ENCODE results near the gene SNX8. TPM values are rescaled to one million over a fixed set of nuclear protein-coding genes. Genes with fewer than 3 reads are reported as not detected.
"Not testable (repeated sequence)": the region's sequence is repeated elsewhere in the genome, so short reads cannot be mapped to it uniquely, and the experiment has no call there.

The SNX8 gene
- total RNA-seq (2014; rRNA removed; shearing (Covaris generic)) = 10.3 and 20.6 TPM in 2 replicates

GRCh38 chr7:2314209-2314955 is at the start of gene SNX8:
TSS of gene SNX8 (minus strand) at chr7:2314441. CDS start at chr7:2314421, 20 bp downstream.
- DNase-seq (ENCODE audit: low read depth) = peak; percentile 94

DNA sequence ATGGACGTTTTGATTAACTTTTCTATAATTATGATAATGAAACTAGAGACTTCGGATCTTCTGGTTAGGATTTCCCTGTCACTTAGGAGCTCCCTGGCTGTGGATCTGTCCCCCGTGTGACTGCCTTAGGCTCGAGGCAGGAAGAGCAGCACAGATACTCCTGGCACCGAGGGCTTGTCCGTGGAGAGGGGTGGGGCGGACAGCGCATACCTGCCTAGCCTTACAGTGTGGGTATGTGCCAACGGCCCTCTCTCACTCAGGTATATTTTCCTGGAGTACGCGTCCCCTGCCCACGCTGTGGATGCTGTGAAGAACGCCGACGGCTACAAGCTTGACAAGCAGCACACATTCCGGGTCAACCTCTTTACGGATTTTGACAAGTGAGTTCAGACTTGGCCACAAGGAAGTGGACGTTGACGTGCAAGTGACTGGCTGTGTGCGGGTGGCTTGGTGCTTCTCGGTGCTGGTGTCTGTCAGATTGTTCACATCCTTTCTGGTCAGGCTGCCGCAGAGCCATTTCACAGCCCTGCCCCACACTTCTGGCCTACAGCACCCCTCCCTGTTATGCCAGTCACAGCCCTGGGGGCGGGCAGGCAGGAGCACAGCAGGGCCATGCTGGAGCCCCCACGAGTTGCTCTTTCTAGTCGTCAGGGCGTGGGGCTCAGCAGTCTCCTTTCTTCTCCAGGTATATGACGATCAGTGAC is 48.3 kb upstream of the SNX8 start:
- DNase-seq (ENCODE audit: low read depth) = no peak

GRCh38 chr7:2360796-2361195 is 46.6 kb upstream of the SNX8 start:
- no peak for DNase-seq (ENCODE audit: low read depth)

- DNase-seq (ENCODE audit: low read depth) = no peak
Observed at GRCh38 chr7:2359610-2360009, 45.4 kb upstream of the SNX8 start.

- no peak for DNase-seq (ENCODE audit: low read depth)
Observed at GRCh38 chr7:2358968-2359527, 44.8 kb upstream of the SNX8 start.

DNA sequence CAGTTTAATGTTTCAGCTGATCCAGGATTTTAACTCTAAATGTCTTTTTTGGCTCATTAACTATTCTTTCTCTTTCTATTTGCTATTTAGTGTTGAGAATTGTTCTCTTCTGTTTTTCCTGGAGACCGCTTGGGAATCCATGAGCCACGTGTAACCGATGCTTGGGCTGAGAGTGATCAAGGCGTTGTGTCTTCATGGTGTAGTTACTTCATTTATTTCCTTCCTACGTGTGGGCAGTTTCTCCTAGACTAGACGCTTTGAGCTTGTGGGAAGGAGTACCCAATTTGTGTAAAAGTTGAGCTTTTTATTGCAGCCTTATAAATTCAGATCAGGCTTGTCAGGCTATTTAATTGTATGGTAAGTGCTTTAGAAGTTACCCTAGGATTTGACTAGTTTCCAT is 43.3 kb upstream of the SNX8 start:
- no peak for DNase-seq (ENCODE audit: low read depth)

GRCh38 chr7:2357165-2357564 is 42.9 kb upstream of the SNX8 start:
- DNase-seq (ENCODE audit: low read depth) = no peak

DNA sequence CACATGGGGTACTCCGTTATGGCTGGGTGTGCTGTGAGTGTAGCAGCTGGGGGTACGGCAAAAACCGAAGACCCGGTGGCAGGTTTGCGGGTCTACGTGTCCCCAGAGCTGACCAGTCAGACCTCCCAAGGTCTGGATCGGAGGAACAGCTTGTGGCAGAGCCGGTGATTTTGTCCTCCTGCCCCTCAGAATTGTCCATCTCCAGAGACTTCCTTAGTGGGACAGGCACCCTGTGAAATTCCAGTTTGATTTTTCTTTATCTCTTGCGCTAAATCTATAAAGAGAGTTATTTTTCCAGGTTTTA is 41.4 kb upstream of the SNX8 start:
- DNase-seq (ENCODE audit: low read depth) = no peak

- peak; percentile 34 for DNase-seq (ENCODE audit: low read depth)
Observed at GRCh38 chr7:2354939-2355704, 40.9 kb upstream of the SNX8 start.

DNA sequence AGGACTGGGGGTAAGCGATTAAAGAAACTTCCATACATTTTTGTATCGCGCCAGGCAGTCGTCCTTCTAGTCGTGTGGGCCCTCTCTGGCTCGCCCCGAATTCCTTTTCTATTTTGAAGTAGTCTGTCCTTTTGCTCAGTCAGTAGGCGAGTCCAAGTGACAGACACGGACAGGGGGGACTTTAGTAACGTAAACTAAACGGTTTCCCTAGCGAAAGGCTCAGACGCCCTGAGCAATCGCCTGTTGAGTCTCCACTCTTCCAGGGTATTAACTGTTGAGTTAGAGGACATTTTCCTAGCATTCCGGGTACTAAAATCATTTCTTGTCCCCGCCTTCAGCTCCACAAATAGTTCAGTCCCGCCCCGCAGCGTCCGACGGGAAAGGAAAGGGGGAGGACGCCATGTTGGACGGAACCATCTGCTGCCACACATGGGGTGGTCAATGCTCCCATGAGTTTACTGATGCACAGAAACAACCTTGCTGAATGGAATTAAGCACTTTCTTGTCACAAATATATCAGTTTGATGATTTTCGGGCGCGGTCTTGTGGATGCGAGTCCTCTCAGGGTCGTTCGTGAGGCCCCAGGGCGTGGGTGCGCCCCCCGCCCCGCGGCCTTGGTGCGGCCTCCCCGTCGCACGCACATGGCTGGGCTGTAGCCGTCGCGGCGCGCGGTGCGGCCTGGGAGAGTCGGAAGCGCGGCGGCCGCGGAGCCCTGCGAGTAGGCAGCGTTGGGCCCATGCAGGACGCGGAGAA is 40.1 kb upstream of the SNX8 start, which contains the start of gene EIF3B:
TSS of gene EIF3B (plus strand) at position 642 of the 753 bp plus-strand sequence. CDS start at position 737, 95 bp downstream.
- DNase-seq (ENCODE audit: low read depth) = peak; percentile 96

GRCh38 chr7:2353936-2354185 is 39.6 kb upstream of the SNX8 start:
- peak; percentile 96 for DNase-seq (ENCODE audit: low read depth)

DNA sequence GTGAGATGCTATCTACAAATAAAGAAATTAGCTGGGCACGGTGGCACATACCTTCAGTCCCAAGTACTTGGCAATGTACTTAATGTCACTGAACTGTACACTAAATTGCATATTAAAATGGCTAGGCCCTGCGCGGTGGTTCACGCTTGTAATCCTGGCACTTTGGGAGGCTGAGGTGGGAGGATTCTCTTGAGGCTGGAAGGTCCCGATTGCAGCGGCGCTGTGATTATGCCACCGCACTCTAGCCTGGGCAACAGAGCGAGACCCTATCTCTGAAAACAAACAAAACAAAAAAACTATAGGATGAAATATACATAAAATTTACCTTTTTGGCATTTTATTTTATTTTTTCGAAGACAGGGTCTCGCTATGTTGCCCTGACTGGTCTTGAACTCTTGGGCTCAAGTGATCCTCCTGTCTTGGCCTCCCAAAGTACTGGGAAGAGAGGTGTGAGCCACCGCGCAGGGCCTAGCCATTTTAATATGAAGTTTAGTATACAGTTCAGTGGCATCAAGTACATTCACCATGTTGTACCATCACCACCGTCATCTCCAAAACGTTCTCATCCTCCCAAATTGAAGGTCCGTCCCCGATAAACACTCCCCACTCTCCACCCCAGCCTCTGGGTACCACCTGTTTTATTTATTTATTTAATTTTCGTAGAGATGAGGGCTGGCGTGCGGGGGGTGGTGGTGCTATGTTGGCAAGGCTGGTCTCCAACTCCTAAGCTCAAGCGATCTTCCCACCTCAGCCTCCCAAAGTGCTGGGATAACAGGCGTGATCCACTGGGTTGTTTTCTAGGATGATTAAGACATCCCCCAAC is 39.1 kb upstream of the SNX8 start:
- no peak for DNase-seq (ENCODE audit: low read depth)

DNA sequence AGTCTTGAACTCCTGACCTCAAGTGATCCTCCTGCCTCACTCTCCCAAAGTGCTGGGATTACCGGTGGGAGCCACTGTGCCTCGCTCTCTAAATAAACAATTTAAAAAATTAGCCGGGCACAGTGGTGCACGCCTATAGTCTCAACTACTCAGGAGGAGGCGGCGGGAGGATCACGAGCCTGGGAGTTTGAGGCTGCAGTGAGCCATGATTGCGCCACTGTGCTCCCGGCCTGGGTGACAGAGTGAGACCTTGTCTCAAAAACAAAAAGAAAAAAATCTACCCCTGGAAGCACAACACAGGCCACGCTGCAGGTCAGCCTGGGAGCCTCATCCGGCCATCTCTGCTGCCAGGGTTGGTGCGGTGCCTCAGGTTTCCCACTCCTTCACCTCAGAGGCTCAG is 36.6 kb upstream of the SNX8 start:
- no peak for DNase-seq (ENCODE audit: low read depth)

DNA sequence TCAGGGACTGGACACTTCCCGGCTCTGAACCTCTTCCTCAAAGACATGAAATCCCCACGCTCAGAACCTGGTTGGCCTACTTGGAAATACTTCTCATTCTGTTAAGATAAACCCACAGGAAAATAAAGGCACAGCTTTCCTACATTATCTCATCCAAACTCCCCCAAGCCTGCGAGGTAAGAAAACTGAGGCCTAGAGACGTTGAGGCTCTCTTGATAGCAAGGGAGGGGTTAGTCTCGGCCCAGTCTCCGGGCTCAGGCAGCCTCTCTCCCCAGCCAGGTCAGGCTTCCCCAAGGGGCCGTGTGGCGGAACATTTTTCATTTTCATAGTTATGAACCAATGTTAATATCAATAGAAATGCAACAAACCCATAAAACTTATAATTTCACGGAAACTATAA is 35.8 kb upstream of the SNX8 start:
- no peak for DNase-seq (ENCODE audit: low read depth)

DNA sequence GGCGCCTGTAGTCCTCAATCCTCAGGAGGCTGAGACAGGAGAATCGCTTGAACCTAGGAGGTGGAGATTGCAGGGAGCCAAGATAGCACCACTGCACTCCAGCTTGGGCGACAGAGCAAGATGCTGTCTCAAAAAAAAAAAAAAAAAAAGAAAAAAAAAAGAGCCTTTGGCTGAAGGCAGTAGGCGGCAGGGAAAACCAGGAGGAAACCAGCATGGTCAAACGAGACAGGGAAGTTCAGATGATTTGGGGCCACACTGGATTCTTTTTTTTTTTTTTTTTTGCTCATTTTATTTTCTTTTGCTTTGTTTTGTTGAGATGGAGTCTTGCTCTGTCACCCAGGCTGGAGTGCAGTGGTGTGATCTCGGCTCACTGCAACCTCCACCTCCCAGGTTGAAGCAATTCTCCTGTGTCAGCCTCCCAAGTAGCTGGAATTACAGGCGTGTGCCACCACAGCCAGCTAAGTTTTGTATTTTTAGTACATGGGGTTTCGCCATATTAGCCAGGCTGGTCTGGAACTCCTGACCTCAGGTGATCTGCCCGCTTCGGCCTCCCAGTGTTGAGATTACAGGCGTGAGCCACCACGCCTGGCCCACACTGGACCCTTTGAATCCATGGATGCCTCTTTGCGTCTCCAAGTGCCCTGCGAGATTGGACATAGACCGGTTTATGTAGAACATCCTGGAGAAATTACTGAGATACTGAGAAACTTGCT is 33.3 kb upstream of the SNX8 start:
- not testable (repeated sequence) for DNase-seq (ENCODE audit: low read depth)

GRCh38 chr7:2336626-2337299 is 22.5 kb upstream of the SNX8 start:
- no peak for DNase-seq (ENCODE audit: low read depth)

- not testable (repeated sequence) for DNase-seq (ENCODE audit: low read depth)
Observed at GRCh38 chr7:2332606-2333231, 18.5 kb upstream of the SNX8 start.

DNA sequence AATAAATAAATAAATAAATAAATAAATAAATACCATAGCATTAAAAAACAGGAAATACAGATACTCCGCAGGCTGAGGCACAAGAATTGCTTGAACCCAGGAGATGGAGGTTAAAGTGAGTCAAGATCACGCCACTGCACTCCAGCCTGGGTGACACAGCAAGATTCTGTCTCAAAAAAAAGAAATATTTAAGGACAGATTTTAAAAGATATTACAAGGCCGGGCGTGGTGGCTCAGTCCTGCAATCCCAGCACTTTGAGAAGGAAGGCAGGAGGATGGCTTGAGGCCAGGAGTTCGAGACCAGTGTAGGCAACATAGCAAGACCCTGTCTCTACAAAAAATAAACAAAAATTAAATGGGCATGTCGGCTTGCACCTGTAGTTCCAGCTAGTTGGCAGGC is 17.5 kb upstream of the SNX8 start:
- no peak for DNase-seq (ENCODE audit: low read depth)

- no peak for DNase-seq (ENCODE audit: low read depth)
Observed at GRCh38 chr7:2330493-2330892, 16.3 kb upstream of the SNX8 start.

Data from Daoy (cell line).